Stimulated activated CD8-positive, alpha-beta memory T cell treated with anti-CD3 and anti-CD28 coated beads, Interleukin-4, amount 100 ng/mL, for 24 hours (primary cell): ENCODE data around the gene NLE1.
"Not testable (repeated sequence)": the region's sequence is repeated elsewhere in the genome, so short reads cannot be mapped to it uniquely, and the experiment has no call there.

Source experiments
- DNase-seq: peaks from one replicate; pipeline ENCODE4 v3.0.0-alpha.2; 2020; ENCODE audit warnings: low read depth

Gene NLE1

GRCh38 chr17:35129154-35129972 lies 12.7 kb downstream of the NLE1 start:
- DNase-seq, result no peak

GRCh38 chr17:35127751-35128514 lies 14.2 kb downstream of the NLE1 start:
- no peak for DNase-seq

DNA sequence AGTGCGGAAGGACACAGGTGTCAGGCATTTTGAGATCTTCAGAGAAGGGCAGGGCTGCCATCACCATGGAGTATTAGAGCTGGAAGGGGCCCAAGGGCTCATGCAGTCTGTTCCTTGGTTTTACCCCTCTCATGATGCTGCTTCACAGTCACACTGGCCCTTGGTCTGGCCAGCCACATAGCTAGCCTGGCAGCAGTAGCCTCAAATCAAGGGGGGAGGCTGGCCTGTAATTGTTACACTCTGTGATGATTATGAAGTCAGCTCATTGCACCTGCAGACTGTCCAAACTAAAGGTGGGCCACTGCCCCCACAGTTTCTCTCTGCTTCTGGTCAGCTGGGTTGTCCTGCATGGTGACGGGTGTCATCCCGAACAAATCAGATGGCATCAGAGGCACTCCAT lies 20.8 kb downstream of the NLE1 start, which contains the start of gene FNDC8:
TSS of gene FNDC8 (plus strand) at position 301 of the 400 bp plus-strand sequence. CDS start at position 380, 79 bp downstream.
- DNase-seq, result no peak

DNA sequence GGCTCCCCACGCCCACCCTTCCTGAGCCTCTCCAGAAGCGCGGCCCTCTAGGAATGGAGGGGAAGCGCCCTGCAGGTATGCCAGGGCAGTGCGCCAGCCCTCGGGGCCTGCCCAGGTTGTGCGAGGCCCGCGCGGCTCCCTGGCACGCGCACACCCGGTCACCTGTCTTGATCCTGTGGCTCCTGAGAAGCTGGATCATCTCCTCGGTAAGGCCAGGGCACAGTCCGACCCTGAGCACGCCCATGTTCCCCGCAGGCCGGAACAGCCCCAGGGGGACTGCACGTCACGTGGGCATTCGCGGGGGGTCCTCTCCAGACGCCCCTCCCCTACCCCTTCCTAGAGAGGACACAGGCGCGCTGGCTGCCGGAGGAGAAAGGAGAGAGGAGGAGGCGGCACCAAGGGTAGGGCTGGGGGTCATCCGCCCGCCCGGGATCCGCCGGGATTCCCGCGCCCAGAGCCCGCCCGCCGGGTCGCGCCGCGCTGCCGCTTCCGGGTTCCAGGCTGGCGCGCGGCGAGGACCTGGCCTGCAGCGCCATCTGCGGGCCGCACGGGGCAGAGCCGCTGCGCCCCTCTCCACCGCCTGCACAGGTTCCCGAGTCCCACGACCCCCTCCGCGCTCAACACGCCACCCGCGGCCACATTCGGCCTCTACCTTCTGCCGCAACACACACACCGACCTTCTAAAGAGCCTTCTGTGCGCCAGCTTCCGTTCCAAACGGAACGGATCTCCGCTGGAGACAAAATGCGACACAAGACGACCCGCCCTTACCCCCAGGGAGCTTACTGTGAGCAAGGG lies 22.5 kb downstream of the NLE1 start, which contains the start of gene RAD51D:
TSS of gene RAD51D (minus strand) at position 491 of the 796 bp plus-strand sequence. CDS start at position 244, 247 bp downstream.
- DNase-seq, result peak; percentile 69

DNA sequence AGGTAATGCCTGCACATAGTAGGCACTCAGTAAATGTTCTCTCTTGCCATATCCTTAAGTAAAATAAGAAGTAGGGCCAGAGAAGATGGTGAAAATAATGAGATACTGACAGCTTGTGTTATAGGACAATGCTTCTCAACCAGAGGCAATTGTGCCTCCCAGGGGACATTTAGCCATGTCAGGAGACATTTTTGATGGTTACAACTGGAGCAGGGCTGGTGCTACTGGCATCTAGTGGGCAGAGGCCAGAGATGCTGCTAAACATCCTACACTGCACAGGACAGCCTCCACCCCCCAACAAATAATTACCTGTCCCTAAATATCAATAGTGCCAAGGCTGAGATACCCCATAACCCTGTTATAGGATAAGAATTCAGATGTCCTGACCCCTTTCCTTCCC lies 24.1 kb downstream of the NLE1 start:
- no peak for DNase-seq

- DNase-seq, result no peak
Observed at GRCh38 chr17:35116845-35117244, 25.3 kb downstream of the NLE1 start.

- not testable (repeated sequence) for DNase-seq
Observed at GRCh38 chr17:35110791-35111190, 31.3 kb downstream of the NLE1 start.

DNA sequence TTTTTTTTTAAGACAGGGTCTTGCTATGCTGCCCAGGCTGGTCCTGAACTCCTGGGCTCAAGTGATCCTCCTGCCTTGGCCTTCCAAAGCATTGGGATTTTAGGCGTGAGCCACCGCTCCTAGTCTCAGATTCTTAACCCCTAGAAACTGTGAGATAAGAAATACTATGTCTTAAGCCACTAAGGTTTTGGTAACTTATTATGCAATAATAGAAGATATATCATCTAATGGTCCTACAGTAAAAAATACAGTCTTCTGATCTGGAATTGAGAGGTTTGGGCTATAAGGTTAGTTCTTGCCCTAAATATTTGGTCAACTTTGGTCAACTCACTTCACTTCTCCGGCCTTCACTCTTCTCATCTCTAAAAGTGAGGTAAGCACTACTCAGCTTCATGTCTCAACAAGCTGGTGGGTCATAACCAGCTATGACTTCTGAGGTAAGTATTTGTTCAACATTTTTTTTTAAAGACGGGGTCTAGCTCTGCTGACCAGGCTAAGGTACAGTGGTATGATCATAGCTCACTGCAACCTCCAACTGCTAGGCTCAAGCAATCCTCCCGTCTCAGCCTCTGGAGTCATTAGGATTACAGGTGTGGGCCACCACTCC lies 37.2 kb downstream of the NLE1 start:
- no peak for DNase-seq

- no peak for DNase-seq
Observed at GRCh38 chr17:35103271-35103670, 38.8 kb downstream of the NLE1 start.

DNA sequence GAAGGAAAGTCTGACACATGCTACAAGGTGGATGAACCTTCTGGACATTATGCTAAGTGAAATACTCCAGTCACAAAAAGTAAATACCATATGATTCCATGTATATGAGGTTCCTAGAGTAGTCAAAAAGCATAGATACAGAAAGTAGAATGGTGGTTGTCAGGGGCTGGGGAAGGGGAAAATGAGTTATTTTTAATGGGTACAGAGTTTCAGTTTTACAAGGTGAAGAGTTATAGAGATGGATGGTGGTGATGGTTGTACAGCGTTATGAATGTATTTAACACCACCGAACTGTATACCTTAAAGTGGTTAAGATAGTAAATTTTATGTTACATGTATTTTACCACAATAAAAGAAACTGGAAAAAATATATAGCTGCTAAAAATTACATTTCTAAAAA lies 40.4 kb downstream of the NLE1 start:
- no peak for DNase-seq

DNA sequence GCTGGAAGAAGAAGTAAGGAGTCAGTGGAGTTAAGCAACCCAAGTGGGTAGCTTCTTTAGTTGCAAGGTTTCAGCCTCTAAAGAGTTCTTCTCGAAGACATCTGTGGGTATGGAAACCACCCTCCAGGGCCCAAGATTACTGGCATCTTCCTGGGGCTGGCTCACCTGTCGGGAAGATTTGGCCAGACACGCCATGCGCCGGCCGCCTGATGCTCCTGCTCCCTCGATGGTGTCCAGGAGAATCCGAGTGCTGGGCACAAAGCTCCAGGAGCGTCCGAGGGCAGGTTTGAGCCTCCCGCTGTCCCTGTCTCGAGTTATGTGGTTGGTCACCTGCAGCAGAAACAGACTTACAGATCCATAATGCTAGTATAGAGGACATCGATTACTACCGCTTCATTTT lies 41.1 kb downstream of the NLE1 start:
- no peak for DNase-seq

GRCh38 chr17:35099908-35100307 lies 42.2 kb downstream of the NLE1 start:
- DNase-seq, result no peak

DNA sequence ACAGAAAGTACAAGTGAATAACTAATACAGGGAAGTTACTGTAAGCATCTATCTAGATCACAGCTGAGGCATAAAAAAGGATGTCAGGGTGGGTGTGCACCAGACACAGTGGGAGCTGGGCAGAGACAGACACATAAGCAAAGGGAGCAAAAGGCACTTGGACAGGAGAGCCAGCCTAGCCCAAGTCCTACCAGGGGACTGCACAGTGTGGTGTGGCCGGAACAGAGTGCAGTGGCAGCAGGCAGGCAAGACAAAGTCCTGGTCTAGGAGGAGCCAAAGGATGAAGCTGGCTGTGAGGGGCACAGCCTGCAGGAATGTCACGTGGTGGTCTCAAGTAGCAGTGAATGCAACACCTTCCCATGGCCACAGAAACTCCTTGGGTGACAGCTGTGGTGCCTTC lies 44.3 kb downstream of the NLE1 start:
- DNase-seq, result no peak

DNA sequence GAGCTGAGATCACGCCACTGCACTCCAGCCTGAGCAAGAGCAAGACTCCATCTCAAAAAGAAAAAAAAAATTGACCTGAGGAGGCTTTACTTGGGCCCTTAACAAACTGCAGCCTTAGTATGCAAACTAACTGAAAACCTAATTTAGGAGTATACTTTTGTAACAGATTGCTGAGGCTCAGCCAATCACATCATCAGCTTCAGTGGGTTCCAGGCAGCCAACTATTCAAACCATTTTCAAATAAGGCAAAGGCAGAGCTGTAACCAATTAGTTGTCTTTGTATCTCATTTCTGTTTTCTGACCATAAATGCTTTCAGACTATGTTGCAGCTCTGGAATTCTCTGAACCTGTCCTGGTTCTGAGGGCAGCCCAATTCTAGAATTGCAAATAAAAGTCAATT lies 46.4 kb downstream of the NLE1 start:
- no peak for DNase-seq

GRCh38 chr17:35094902-35095301 lies 47.2 kb downstream of the NLE1 start:
- no peak for DNase-seq

DNA sequence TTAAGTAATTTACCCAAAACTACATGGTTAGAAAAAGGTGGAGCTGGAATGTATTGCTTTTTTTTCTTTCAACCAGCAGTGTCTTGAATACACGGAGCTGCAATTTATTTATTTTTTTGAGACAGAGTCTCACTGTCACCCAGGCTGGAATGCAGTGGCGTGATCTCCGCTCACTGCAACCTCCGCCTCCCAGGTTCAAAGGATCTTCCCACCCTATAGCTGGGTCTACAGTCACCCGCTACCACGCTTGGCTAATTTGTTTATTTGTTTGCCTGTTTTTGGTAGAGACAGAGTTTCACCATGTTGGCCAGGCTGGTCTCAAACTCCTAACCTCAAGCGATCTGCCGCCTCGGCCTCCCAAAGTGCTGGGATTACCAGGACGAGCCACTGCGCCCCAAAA lies 51.4 kb downstream of the NLE1 start:
- DNase-seq, result not testable (repeated sequence)

- DNase-seq, result peak; percentile 28
Observed at GRCh38 chr17:35089586-35090296, 52.4 kb downstream of the NLE1 start.

GRCh38 chr17:35088881-35089585 lies 53.1 kb downstream of the NLE1 start:
- peak; percentile 89 for DNase-seq

GRCh38 chr17:35088356-35088880 lies 53.7 kb downstream of the NLE1 start:
- no peak for DNase-seq

DNA sequence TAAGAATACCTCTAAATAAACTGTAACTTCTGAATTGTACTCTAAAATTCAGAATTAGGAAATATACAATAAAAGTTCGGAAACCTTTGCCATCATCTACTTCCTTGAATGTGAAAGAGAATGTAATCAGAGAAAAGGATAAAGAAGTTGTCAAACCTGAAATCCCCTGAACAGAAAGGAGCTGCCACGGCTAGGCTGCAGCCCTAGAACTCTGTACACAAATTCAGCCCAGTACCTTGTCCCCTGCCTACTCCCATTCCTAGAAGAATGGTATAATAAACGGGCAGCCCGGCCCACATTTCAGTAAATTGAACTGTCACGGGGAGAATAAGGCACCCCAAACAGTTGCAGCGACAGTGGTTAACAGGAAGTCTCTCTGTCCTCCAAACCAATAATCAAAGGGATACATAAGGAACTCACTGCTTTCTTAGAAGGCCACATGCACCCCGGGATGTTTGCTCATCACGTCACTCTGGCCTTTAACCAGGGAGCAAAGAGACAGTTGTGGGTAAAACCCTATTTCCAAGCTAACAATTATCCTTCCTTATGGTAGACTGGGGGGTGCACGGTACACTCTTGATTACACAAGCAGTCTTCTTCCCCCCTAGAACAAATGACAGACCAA lies 54.3 kb downstream of the NLE1 start:
- no peak for DNase-seq
